HepG2 (cell line): ENCODE results near the gene TTC31. TPM values are rescaled to one million over a fixed set of nuclear protein-coding genes. Genes with fewer than 3 reads are reported as not detected.

Source experiments
- HOXA7 ChIP-seq: sonication (generic); formaldehyde crosslinking; IDR thresholded peaks from 2 replicates; pipeline ENCODE4 v1.8.1; 2022; ENCODE audit warnings: mild to moderate bottlenecking, missing genetic modification reagents, moderate library complexity
- KMT2A ChIP-seq: sonication (generic); formaldehyde crosslinking; IDR thresholded peaks from 2 replicates; pipeline ENCODE4 v1.4.0; 2020; ENCODE audit warnings: missing genetic modification reagents
- RORA ChIP-seq: sonication (generic); formaldehyde crosslinking; IDR thresholded peaks from 2 replicates; pipeline ENCODE4 v1.5.0; 2020; ENCODE audit warnings: mild to moderate bottlenecking, missing genetic modification reagents, moderate library complexity
- SATB2 ChIP-seq: sonication (generic); formaldehyde crosslinking; IDR thresholded peaks from 2 replicates; pipeline ENCODE4 v1.5.0; 2020; ENCODE audit warnings: missing genetic modification reagents
- SRF ChIP-seq: IDR thresholded peaks from 2 replicates; pipeline ENCODE4 v1.6.1; 2011; ENCODE audit warnings: mild to moderate bottlenecking, low read depth, low read length, moderate library complexity
- ZBTB1 ChIP-seq: sonication (generic); formaldehyde crosslinking; IDR thresholded peaks from 2 replicates; pipeline ENCODE4 v1.4.0; 2020; ENCODE audit warnings: missing genetic modification reagents, borderline replicate concordance
- ZNF251 ChIP-seq: sonication (generic); formaldehyde crosslinking; IDR thresholded peaks from 2 replicates; pipeline ENCODE4 v1.9.0; 2021; ENCODE audit warnings: mild to moderate bottlenecking, missing genetic modification reagents
- ZNF703 ChIP-seq: sonication (generic); formaldehyde crosslinking; IDR thresholded peaks from 2 replicates; pipeline ENCODE4 v1.5.1; 2020; ENCODE audit warnings: missing genetic modification reagents, mild to moderate bottlenecking, moderate library complexity, borderline replicate concordance
- ZNF724P ChIP-seq: sonication (generic); formaldehyde crosslinking; IDR thresholded peaks from 2 replicates; pipeline ENCODE4 v1.8.0; 2022; ENCODE audit warnings: missing genetic modification reagents, borderline replicate concordance
- ZNF746 ChIP-seq: sonication (generic); formaldehyde crosslinking; IDR thresholded peaks from 2 replicates; pipeline ENCODE4 v1.8.0; 2022; ENCODE audit warnings: mild to moderate bottlenecking, missing genetic modification reagents
- ZNF792 ChIP-seq: IDR thresholded peaks from 2 replicates; pipeline ENCODE4 v1.6.1; 2016
- polyA plus RNA-seq, 8 experiments: library from polyadenylated mRNA; depleted of rRNA in 3 of 8; stranded (reverse) in 7 of 8; unstranded in 1 of 8; fragments of >200 nt; fragmentation: Illumina TruSeq in 4 of 8; extraction: Trizol in 4 of 8; gene quantifications; 2 replicates each; pipeline versions ENCODE4 v1.2.1 to v1.2.3, GENCODE V29; 2011 to 2016; ENCODE audit warnings: low read depth in 4 of 8, missing spikeins in 1 of 8, mixed read lengths in 1 of 8; ENCODE audit not compliant: insufficient read depth in 1 of 8
- total RNA-seq, 5 experiments: library from RNA; depleted of rRNA; stranded (reverse); fragments of >200 nt; fragmentation: Illumina TruSeq; extraction: Trizol; gene quantifications; 2 replicates each; pipeline ENCODE4 v1.2.3, GENCODE V29; 2016; ENCODE audit warnings: low read depth in 1 of 5
- TF ChIP-seq, protein P1 (sequence below): sonication (generic); formaldehyde crosslinking; IDR thresholded peaks from 2 replicates; pipeline ENCODE4 v1.8.0; 2022; ENCODE audit warnings: mild to moderate bottlenecking, missing genetic modification reagents; ENCODE audit not compliant: insufficient replicate concordance
- TF ChIP-seq, protein P2 (sequence below): sonication (generic); formaldehyde crosslinking; IDR thresholded peaks from 2 replicates; pipeline ENCODE4 v1.5.0; 2020; ENCODE audit warnings: mild to moderate bottlenecking, missing genetic modification reagents, borderline replicate concordance
- TF ChIP-seq, protein P3 (sequence below): conservative IDR thresholded peaks from 2 replicates; pipeline ENCODE4 v1.6.1; 2018; ENCODE audit warnings: missing genetic modification reagents
- TF ChIP-seq, protein P4 (sequence below): sonication (generic); formaldehyde crosslinking; IDR thresholded peaks from 2 replicates; pipeline ENCODE4 v1.5.0; 2020; ENCODE audit warnings: missing genetic modification reagents, mild to moderate bottlenecking, borderline replicate concordance
- TF ChIP-seq, protein P5 (sequence below): sonication (generic); formaldehyde crosslinking; IDR thresholded peaks from 2 replicates; pipeline ENCODE4 v1.5.1; 2020; ENCODE audit warnings: missing genetic modification reagents, mild to moderate bottlenecking, borderline replicate concordance
- TF ChIP-seq, protein P6 (sequence below): sonication (generic); formaldehyde crosslinking; IDR thresholded peaks from 2 replicates; pipeline ENCODE4 v1.4.0; 2020; ENCODE audit warnings: missing genetic modification reagents

Gene TTC31
- total and polyA plus RNA-seq, 2 of the 13 experiments (the other 11 are each of a cell fraction or from before 2014, with no cell fraction given): 28.3 to 39.5 TPM

DNA sequence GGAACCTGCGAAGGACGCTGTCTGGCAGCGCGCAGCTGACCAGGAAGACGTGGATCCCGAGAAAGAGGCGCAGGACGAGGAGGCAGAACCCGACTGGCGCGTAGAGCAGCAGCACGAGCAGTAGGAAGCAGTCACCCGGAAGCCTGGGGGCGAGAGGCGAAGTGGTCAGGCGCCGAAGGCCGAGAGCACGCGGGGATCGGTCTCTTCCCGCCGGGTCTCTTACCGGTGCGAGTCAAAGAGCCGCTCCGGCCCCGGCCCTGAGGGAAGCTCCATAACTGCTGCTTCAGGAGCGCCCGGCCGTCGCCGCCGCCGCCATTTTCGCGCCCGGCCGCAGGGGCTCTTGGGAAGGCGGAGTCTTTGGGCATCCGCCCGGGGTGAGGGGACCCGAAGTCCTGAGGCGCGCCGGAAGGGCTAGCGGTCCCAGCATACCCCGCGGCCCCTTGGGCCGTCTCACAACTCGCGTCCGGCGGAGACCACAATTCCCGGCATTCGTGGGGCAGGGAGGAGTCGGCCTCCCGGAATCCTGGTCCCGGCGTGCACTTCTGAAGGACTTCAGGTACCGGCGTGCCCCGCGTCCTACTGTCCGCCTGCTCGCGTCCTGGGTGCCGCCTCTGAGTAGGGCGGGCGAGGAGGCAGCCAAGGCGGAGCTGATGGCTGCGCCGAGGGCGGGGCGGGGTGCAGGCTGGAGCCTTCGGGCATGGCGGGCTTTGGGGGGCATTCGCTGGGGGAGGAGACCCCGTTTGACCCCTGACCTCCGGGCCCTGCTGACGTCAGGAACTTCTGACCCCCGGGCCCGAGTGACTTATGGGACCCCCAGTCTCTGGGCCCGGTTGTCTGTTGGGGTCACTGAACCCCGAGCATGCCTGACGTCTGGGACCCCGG, 46.7 kb downstream of the TTC31 start, which contains the start of the genes AUP1 and HTRA2 (continued):
- TF ChIP-seq ZNF724P (CRISPR knock-in tag) (0 out of 2 replicates have a peak, but pooled peaks have one; percentile 17), ZBTB1 (CRISPR knock-in tag) (peak; percentile 84; the same call in 1 of the 2 replicates), ZNF251 (CRISPR knock-in tag) (no peak), ZNF746 (peak; percentile 67), HOXA7 (CRISPR knock-in tag) (no peak), SRF (0 out of 2 replicates have a peak, but pooled peaks have one; percentile 19), ZNF792 (CRISPR knock-in tag) (no peak; the same call in none of the 2 replicates), ZNF703 (CRISPR knock-in tag) (peak; percentile 48; the same call in 1 of the 2 replicates), RORA (CRISPR knock-in tag) (no peak), SATB2 (CRISPR knock-in tag) (no peak), KMT2A (CRISPR knock-in tag) (peak; percentile 80)
- TF ChIP-seq, protein P1, sequence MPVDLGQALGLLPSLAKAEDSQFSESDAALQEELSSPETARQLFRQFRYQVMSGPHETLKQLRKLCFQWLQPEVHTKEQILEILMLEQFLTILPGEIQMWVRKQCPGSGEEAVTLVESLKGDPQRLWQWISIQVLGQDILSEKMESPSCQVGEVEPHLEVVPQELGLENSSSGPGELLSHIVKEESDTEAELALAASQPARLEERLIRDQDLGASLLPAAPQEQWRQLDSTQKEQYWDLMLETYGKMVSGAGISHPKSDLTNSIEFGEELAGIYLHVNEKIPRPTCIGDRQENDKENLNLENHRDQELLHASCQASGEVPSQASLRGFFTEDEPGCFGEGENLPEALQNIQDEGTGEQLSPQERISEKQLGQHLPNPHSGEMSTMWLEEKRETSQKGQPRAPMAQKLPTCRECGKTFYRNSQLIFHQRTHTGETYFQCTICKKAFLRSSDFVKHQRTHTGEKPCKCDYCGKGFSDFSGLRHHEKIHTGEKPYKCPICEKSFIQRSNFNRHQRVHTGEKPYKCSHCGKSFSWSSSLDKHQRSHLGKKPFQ (CRISPR knock-in tag): peak; percentile 18
- TF ChIP-seq, protein P2, sequence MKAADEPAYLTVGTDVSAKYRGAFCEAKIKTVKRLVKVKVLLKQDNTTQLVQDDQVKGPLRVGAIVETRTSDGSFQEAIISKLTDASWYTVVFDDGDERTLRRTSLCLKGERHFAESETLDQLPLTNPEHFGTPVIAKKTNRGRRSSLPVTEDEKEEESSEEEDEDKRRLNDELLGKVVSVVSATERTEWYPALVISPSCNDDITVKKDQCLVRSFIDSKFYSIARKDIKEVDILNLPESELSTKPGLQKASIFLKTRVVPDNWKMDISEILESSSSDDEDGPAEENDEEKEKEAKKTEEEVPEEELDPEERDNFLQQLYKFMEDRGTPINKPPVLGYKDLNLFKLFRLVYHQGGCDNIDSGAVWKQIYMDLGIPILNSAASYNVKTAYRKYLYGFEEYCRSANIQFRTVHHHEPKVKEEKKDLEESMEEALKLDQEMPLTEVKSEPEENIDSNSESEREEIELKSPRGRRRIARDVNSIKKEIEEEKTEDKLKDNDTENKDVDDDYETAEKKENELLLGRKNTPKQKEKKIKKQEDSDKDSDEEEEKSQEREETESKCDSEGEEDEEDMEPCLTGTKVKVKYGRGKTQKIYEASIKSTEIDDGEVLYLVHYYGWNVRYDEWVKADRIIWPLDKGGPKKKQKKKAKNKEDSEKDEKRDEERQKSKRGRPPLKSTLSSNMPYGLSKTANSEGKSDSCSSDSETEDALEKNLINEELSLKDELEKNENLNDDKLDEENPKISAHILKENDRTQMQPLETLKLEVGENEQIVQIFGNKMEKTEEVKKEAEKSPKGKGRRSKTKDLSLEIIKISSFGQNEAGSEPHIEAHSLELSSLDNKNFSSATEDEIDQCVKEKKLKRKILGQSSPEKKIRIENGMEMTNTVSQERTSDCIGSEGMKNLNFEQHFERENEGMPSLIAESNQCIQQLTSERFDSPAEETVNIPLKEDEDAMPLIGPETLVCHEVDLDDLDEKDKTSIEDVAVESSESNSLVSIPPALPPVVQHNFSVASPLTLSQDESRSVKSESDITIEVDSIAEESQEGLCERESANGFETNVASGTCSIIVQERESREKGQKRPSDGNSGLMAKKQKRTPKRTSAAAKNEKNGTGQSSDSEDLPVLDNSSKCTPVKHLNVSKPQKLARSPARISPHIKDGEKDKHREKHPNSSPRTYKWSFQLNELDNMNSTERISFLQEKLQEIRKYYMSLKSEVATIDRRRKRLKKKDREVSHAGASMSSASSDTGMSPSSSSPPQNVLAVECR: peak; percentile 98
- TF ChIP-seq, protein P3, sequence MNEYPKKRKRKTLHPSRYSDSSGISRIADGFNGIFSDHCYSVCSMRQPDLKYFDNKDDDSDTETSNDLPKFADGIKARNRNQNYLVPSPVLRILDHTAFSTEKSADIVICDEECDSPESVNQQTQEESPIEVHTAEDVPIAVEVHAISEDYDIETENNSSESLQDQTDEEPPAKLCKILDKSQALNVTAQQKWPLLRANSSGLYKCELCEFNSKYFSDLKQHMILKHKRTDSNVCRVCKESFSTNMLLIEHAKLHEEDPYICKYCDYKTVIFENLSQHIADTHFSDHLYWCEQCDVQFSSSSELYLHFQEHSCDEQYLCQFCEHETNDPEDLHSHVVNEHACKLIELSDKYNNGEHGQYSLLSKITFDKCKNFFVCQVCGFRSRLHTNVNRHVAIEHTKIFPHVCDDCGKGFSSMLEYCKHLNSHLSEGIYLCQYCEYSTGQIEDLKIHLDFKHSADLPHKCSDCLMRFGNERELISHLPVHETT: peak; percentile 86
- TF ChIP-seq, protein P4, sequence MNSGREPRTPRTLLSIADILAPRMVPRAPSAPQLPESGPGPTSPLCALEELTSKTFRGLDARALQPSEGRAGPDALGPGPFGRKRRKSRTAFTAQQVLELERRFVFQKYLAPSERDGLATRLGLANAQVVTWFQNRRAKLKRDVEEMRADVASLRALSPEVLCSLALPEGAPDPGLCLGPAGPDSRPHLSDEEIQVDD: peak; percentile 59; the same call in 1 of the 2 replicates
- TF ChIP-seq, protein P5, sequence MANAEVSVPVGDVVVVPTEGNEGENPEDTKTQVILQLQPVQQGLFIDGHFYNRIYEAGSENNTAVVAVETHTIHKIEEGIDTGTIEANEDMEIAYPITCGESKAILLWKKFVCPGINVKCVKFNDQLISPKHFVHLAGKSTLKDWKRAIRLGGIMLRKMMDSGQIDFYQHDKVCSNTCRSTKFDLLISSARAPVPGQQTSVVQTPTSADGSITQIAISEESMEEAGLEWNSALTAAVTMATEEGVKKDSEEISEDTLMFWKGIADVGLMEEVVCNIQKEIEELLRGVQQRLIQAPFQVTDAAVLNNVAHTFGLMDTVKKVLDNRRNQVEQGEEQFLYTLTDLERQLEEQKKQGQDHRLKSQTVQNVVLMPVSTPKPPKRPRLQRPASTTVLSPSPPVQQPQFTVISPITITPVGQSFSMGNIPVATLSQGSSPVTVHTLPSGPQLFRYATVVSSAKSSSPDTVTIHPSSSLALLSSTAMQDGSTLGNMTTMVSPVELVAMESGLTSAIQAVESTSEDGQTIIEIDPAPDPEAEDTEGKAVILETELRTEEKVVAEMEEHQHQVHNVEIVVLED (CRISPR knock-in tag): peak; percentile 95
- TF ChIP-seq, protein P6, sequence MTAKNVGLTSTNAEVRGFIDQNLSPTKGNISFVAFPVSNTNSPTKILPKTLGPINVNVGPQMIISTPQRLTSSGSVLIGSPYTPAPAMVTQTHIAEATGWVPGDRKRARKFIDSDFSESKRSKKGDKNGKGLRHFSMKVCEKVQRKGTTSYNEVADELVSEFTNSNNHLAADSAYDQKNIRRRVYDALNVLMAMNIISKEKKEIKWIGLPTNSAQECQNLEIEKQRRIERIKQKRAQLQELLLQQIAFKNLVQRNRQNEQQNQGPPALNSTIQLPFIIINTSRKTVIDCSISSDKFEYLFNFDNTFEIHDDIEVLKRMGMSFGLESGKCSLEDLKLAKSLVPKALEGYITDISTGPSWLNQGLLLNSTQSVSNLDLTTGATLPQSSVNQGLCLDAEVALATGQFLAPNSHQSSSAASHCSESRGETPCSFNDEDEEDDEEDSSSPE (CRISPR knock-in tag): peak; percentile 74
